Nephron progenitor cell (in vitro differentiated cells): ENCODE results near the gene TMPRSS6.

Source experiments
- DNase-seq: peaks from one replicate; pipeline ENCODE4 v3.0.0; 2021
- H3K27ac Mint-ChIP-seq: 2 replicates; pipeline ENCODE4 v1.8.0; 2021; ENCODE audit warnings: mild to moderate bottlenecking, moderate library complexity, mixed read lengths
- H3K27me3 Mint-ChIP-seq: 2 replicates; pipeline ENCODE4 v1.8.0; 2021; ENCODE audit warnings: mild to moderate bottlenecking, low read depth, mixed read lengths; ENCODE audit not compliant: poor library complexity
- H3K36me3 Mint-ChIP-seq: 2 replicates; pipeline ENCODE4 v1.8.0; 2021; ENCODE audit warnings: low read depth, mixed read lengths
- H3K4me1 Mint-ChIP-seq: 2 replicates; pipeline ENCODE4 v1.8.0; 2021; ENCODE audit warnings: mixed read lengths
- H3K4me3 Mint-ChIP-seq: 2 replicates; pipeline ENCODE4 v1.8.0; 2021; ENCODE audit warnings: mild to moderate bottlenecking, moderate library complexity, mixed read lengths
- H3K9me3 Mint-ChIP-seq: 2 replicates; pipeline ENCODE4 v1.8.0; 2021; ENCODE audit warnings: mild to moderate bottlenecking, moderate library complexity, mixed read lengths
- TF ChIP-seq, protein P1 (sequence below): fragments of 200-600 bp; sonication (generic); IDR thresholded peaks from 2 replicates; pipeline ENCODE4 v1.5.0; 2021; ENCODE audit warnings: antibody characterized with exemption

Gene TMPRSS6

DNA sequence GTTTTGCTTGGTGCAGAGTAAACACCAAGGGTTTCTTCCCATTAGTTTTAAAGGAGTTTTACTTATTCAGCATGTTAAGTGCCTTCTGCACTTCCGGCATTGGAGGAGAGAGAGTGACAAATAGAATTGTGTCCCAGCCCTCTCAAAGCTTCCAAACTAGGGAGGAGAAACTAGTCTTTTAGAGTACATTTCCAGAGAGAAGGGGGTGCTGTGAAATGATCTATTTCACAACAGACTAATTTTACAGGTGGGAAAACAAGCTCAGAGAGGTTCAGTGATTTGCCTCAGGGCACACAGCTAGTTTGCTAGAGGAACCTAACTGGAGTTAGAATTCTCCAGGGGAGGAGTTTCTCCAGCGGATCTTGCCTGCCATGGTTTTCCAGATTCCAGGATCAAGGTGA is 77.4 kb downstream of the TMPRSS6 start:
- Mint-ChIP-seq H3K9me3 (no peaks in the 10 kb centered on the region), H3K4me3 (no peak overlapping the region), H3K27ac (peak overlapping the region; percentile 62), H3K4me1 (peaks cover 30% of the 10 kb centered on the region), H3K27me3 (peaks cover 9% of the 10 kb centered on the region), H3K36me3 (peaks cover 9% of the 10 kb centered on the region)
- no peak for DNase-seq
- TF ChIP-seq, protein P1, sequence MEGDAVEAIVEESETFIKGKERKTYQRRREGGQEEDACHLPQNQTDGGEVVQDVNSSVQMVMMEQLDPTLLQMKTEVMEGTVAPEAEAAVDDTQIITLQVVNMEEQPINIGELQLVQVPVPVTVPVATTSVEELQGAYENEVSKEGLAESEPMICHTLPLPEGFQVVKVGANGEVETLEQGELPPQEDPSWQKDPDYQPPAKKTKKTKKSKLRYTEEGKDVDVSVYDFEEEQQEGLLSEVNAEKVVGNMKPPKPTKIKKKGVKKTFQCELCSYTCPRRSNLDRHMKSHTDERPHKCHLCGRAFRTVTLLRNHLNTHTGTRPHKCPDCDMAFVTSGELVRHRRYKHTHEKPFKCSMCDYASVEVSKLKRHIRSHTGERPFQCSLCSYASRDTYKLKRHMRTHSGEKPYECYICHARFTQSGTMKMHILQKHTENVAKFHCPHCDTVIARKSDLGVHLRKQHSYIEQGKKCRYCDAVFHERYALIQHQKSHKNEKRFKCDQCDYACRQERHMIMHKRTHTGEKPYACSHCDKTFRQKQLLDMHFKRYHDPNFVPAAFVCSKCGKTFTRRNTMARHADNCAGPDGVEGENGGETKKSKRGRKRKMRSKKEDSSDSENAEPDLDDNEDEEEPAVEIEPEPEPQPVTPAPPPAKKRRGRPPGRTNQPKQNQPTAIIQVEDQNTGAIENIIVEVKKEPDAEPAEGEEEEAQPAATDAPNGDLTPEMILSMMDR = no peak

DNA sequence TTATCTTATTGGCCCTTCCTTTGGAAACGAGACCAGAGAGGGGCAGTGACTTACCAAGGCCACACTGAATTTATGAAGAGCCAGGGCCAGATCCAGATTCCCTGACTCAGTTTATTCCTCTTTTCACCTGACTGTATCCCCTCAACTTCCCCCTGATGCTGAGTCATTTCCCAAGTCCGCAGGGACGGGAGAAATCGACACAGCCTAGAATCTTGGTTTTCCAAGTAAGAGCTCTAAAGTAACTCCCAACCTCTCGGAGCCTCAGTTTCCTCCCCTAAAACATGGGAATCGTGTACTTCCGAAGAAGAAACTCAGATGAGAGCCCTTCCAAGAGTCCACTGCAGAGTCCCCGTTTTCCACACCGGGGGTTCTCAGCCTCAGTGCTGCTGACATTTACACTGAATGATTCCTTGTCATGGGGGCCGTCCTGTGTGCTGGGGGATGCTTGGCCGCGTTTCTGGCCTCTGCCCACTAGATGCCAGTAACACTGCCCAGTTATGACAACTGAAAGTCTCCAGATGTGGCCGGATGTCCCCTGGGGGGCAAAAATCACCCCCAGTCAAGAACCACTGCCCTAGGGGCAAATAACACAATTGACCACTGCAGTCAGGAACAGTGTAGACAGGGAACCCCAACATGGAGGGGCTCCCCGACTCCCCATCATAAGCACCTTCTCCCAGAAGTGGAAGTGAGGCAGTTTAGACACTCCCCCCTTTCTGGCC is 78.8 kb downstream of the TMPRSS6 start:
- Mint-ChIP-seq H3K27ac (peak overlapping the region; percentile 58), H3K9me3 (no peaks in the 10 kb centered on the region), H3K27me3 (peaks cover 5% of the 10 kb centered on the region), H3K36me3 (peaks cover 20% of the 10 kb centered on the region), H3K4me3 (no peak overlapping the region), H3K4me1 (peaks cover 36% of the 10 kb centered on the region)
- TF ChIP-seq, protein P1 = no peak
- DNase-seq = no peak

DNA sequence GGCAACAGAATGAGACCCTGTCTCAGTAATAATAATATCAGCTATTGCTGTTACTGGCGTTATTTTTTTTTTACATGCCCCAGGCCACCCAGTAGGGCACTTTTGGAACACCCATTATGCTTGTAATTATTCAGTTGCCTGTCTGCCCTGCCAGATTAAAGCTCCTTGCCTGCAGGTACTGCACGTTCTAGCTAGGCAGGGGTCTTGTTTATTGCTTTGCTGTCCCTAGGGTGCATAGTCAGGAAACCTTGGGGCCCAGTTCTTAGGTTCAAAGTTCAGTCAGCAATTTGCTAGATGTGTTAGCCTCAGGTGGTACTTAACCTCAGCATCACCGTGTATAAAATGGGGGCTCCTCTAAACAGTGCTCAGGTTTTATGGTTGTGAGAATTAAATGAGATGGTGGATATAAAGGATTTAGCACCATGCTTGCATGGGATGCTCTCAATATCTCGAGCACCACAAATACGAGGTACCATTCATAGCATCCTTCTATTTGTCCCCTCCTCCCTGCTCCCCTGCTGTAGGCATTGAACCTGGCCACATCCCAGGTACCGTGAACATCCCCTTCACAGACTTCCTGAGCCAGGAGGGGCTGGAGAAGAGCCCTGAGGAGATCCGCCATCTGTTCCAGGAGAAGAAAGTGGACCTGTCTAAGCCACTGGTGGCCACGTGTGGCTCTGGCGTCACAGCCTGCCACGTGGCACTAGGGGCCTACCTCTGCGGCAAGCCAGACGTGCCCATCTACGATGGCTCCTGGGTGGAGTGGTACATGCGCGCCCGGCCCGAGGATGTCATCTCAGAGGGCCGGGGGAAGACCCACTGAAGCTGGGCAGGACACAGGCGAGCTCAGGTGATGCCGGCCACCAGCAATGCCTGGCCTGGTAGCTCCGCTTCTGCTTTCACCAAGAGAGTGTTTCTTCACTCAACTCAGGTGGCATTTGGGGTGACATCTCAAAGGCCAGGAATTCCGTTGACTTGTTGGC is 80.5 kb downstream of the TMPRSS6 start:
- TF ChIP-seq, protein P1 = no peak

DNA sequence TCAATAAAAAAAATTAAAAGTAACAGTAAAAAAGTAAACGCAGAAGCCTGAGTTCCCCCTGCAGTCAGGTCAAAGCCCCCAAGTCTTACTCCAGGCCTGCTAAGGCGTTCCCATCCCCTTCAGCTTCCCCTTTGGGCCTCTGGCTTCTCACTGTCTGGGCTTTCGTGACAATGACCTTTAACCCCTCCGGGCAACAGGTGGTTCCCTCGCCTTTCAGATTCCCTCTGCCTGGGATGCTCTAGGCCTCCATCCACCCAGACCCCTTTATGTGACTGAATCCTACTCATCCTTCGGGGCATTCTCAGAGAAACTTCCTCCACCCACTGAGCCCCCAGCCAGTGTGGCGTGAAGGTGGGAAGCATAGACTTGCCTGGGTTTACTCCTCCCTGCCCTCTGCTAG is 82.0 kb downstream of the TMPRSS6 start:
- no peaks in the 10 kb centered on the region for H3K9me3 Mint-ChIP-seq
- H3K36me3 Mint-ChIP-seq = peaks cover 38% of the 10 kb centered on the region
- no peak overlapping the region for H3K27ac Mint-ChIP-seq
- H3K27me3 Mint-ChIP-seq = peaks cover 2% of the 10 kb centered on the region
- H3K4me1 Mint-ChIP-seq = peaks cover 31% of the 10 kb centered on the region
- TF ChIP-seq, protein P1 = no peak
- no peak overlapping the region for H3K4me3 Mint-ChIP-seq
- no peak for DNase-seq

More for the DNA sequence above, 80.5 kb downstream of the TMPRSS6 start:
- H3K27me3 Mint-ChIP-seq = peaks cover 5% of the 10 kb centered on the region
- DNase-seq = no peak
- no peaks in the 10 kb centered on the region for H3K9me3 Mint-ChIP-seq
- H3K36me3 Mint-ChIP-seq = peaks cover 32% of the 10 kb centered on the region
- no peak overlapping the region for H3K27ac Mint-ChIP-seq
- peaks cover 37% of the 10 kb centered on the region for H3K4me1 Mint-ChIP-seq
- H3K4me3 Mint-ChIP-seq = no peak overlapping the region

DNA sequence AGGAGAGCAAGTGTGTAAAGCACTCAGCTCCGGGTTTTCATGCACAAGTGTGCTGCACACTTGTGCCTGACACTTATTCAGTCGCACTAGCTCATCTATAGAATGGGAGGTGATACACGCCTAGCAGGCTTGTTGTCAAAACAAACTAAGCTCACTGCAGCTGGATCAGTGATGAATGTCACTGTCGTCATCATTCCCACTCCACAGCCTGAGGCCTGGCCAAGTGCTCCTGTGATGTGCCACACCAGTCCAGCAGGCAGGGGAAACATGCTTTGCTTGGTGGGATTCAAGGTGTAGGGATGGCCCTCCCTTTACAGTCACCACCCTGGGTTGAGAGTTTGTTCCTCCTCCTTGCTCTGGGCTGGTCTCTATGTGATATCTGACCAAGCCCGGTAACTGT is 83.2 kb downstream of the TMPRSS6 start:
- Mint-ChIP-seq H3K36me3 (peaks cover 38% of the 10 kb centered on the region), H3K9me3 (no peaks in the 10 kb centered on the region), H3K27me3 (peaks cover 2% of the 10 kb centered on the region), H3K4me1 (peaks cover 33% of the 10 kb centered on the region), H3K27ac (no peak overlapping the region), H3K4me3 (no peak overlapping the region)
- TF ChIP-seq, protein P1 = no peak
- no peak for DNase-seq
